CD8-positive, alpha-beta memory T cell (primary cell): ENCODE results near the gene SLC6A17. TPM values are rescaled to one million over a fixed set of nuclear protein-coding genes. Genes with fewer than 3 reads are reported as not detected.

ENCODE experiments used
- CTCF ChIA-PET: fragments of 350-600 bp; sonication (Branson Sonifier 250); formaldehyde crosslinking; loops from one replicate; lab custom pipeline; 2021; ENCODE audit warnings: antibody characterized with exemption; lab: Charles Lee
- POLR2A ChIA-PET: fragments of 350-600 bp; sonication (Branson Sonifier 250); formaldehyde crosslinking; loops from one replicate; lab custom pipeline; 2021; ENCODE audit warnings: antibody characterized with exemption; lab: Charles Lee
- DNase-seq, 5 donors: peaks; one replicate each; pipeline versions ENCODE4 v3.0.0 to v3.0.0-alpha.2; 2020 to 2022; ENCODE audit warnings: mixed read lengths in 1 of 5
- H3K27ac ChIP-seq: one replicate; pipeline ENCODE4 v1.7.0; 2013; ENCODE audit warnings: low read depth, mild to moderate bottlenecking, low read length, moderate library complexity
- H3K27me3 ChIP-seq: 2 replicates; pipeline ENCODE4 v1.7.0; 2013; ENCODE audit warnings: low read length, mild to moderate bottlenecking; ENCODE audit not compliant: insufficient read depth, poor library complexity, severe bottlenecking
- H3K36me3 ChIP-seq: 2 replicates; pipeline ENCODE4 v1.7.0; 2013; ENCODE audit warnings: mild to moderate bottlenecking, low read length, moderate library complexity; ENCODE audit not compliant: insufficient read depth
- H3K4me1 ChIP-seq: 2 replicates; pipeline ENCODE4 v1.7.0; 2013; ENCODE audit warnings: mild to moderate bottlenecking, low read length, moderate library complexity; ENCODE audit not compliant: insufficient read depth
- H3K4me3 ChIP-seq: 2 replicates; pipeline ENCODE4 v1.7.0; 2013; ENCODE audit warnings: mild to moderate bottlenecking, low read length
- H3K9me3 ChIP-seq: 2 replicates; pipeline ENCODE4 v1.7.0; 2013; ENCODE audit warnings: mild to moderate bottlenecking, low read length
- H3K27ac Mint-ChIP-seq, 8 donors: one replicate each; pipeline ENCODE4 v1.8.0; 2020 to 2021; ENCODE audit warnings: mixed read lengths in 8 of 8, mild to moderate bottlenecking in 6 of 8, inconsistent platforms in 3 of 8, moderate library complexity in 3 of 8
- H3K27me3 Mint-ChIP-seq, 2 donors: one replicate each; pipeline ENCODE4 v1.8.0; 2020 to 2021; ENCODE audit warnings: mixed read lengths in 2 of 2, mild to moderate bottlenecking in 1 of 2, moderate library complexity in 1 of 2
- H3K36me3 Mint-ChIP-seq, 3 donors: one replicate each; pipeline ENCODE4 v1.8.0; 2020 to 2021; ENCODE audit warnings: mixed read lengths in 3 of 3, inconsistent platforms in 1 of 3, mild to moderate bottlenecking in 1 of 3
- H3K4me1 Mint-ChIP-seq, 3 donors: one replicate each; pipeline ENCODE4 v1.8.0; 2020 to 2021; ENCODE audit warnings: mixed read lengths in 3 of 3, inconsistent platforms in 1 of 3, mild to moderate bottlenecking in 1 of 3
- H3K4me3 Mint-ChIP-seq, 7 donors: one replicate each; pipeline ENCODE4 v1.8.0; 2020 to 2021; ENCODE audit warnings: mixed read lengths in 7 of 7, mild to moderate bottlenecking in 6 of 7, moderate library complexity in 4 of 7, inconsistent platforms in 2 of 7
- H3K9me3 Mint-ChIP-seq, 5 donors: one replicate each; pipeline ENCODE4 v1.8.0; 2020 to 2022; ENCODE audit warnings: mixed read lengths in 5 of 5, mild to moderate bottlenecking in 3 of 5, moderate library complexity in 2 of 5, inconsistent platforms in 1 of 5
- polyA plus RNA-seq: library from polyadenylated mRNA; unstranded; fragments of 300-500 nt; fragmentation: Illumina TruSeq; gene quantifications from one replicate; pipeline ENCODE4 v1.2.3, GENCODE V29; 2021
- total RNA-seq, 2 experiments: library from RNA; stranded (reverse); gene quantifications; one replicate each; pipeline ENCODE4 v1.2.3, GENCODE V29; 2021

SLC6A17 gene
- total and polyA plus RNA-seq, 3 experiments from 2014 or later = 0.07 TPM; not detected in 1

DNA sequence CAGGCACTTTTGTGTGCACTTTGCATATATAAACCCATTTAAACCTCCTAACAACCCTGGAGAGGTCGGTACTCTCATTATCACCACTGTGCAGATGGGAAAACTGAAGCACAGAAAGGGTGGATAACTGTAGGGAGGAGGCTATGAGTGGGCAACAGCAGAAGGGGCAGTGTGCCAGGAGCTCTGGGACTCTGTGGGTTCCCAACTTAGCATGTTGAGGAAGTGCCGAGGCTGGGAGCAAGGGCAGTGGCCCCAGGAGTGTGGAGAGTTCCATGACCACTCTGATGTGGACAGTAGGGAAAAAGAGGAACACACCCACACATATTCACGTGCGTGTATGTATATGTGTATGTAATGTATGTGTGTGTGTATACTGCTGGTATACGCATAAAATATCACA lies 34.2 kb downstream of the SLC6A17 start:
- POLR2A ChIA-PET = no interaction called here
- no peak overlapping the region for H3K27ac Mint-ChIP-seq
- H3K9me3 ChIP-seq = no peaks in the 10 kb centered on the region
- DNase-seq = no peak
- H3K27me3 ChIP-seq = no peaks in the 10 kb centered on the region
- H3K4me1 ChIP-seq = no peaks in the 10 kb centered on the region
- no peak overlapping the region for H3K4me3 ChIP-seq
- no peaks in the 10 kb centered on the region for H3K4me1 Mint-ChIP-seq
- H3K36me3 ChIP-seq = no peaks in the 10 kb centered on the region
- CTCF ChIA-PET = no interaction called here
- H3K27ac ChIP-seq = no peak overlapping the region
- H3K27me3 Mint-ChIP-seq = peaks cover 5 to 12% of the 10 kb centered on the region in 2 donors
- H3K36me3 Mint-ChIP-seq = no peaks in the 10 kb centered on the region
- no peak overlapping the region for H3K4me3 Mint-ChIP-seq
- no peaks in the 10 kb centered on the region for H3K9me3 Mint-ChIP-seq

DNA sequence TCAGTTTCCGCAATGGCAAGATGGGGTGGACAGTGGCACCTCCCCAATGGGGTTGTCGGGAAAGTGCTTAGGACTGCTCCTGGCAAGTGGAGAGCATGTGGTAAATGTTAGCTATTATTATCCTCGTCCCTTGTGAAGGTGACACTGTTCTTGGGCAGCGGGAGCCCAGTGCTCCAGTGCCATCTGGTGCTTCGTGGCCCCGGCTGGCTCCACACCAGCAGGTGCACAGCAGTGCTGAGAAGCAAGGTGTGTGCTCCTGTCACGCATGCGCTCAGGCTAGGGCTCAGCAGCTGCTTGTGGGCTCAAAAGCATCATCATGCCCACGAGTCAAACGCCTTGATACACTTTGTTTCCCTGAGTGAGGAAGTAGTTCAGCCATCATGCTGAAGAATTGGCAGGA lies 34.9 kb downstream of the SLC6A17 start:
- H3K4me1 ChIP-seq = no peaks in the 10 kb centered on the region
- no peak overlapping the region for H3K27ac ChIP-seq
- DNase-seq = no peak
- H3K4me1 Mint-ChIP-seq = no peaks in the 10 kb centered on the region
- no peak overlapping the region for H3K27ac Mint-ChIP-seq
- H3K27me3 Mint-ChIP-seq = peaks cover 5 to 12% of the 10 kb centered on the region in 2 donors
- ChIA-PET POLR2A (no interaction called here), CTCF (no interaction called here)
- H3K9me3 ChIP-seq = no peaks in the 10 kb centered on the region
- H3K27me3 ChIP-seq = no peaks in the 10 kb centered on the region
- H3K4me3 ChIP-seq = no peak overlapping the region
- no peaks in the 10 kb centered on the region for H3K36me3 Mint-ChIP-seq
- H3K4me3 Mint-ChIP-seq = no peak overlapping the region
- H3K36me3 ChIP-seq = no peaks in the 10 kb centered on the region
- no peaks in the 10 kb centered on the region for H3K9me3 Mint-ChIP-seq

DNA sequence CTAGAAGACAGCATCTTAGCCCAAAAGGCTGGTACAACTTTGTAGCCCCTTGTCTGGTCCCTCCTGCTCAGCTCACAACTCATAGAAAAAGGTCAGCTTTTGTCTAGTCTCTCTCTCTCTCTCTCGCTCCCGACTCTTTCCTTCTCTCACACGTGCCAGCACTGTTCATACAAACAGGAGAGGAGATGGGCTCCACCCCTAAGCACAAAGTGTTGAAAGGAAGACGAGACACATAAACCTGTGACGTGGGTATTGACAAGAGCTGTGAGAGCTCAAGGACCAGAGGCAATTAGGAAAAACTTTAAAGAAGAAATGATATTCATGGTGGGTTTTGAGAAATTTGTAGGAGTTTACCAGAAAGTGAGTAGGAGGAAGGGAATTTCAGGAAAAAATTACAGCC lies 36.3 kb downstream of the SLC6A17 start:
- no peaks in the 10 kb centered on the region for H3K36me3 Mint-ChIP-seq
- no peaks in the 10 kb centered on the region for H3K4me1 Mint-ChIP-seq
- H3K4me3 Mint-ChIP-seq = no peak overlapping the region
- Histone ChIP-seq H3K4me1 (no peaks in the 10 kb centered on the region), H3K27ac (no peak overlapping the region), H3K36me3 (no peaks in the 10 kb centered on the region), H3K9me3 (no peaks in the 10 kb centered on the region), H3K4me3 (no peak overlapping the region), H3K27me3 (peaks cover 4% of the 10 kb centered on the region)
- DNase-seq = no peak
- ChIA-PET CTCF (interaction anchor here (0.9 to 2.0 kb wide), 3 partner anchors 10 to 22 kb away, joined by 3 to 8 read pairs (median 4); no protein-coding TSS in a partner anchor), POLR2A (no interaction called here)
- H3K27ac Mint-ChIP-seq = no peak overlapping the region
- peaks cover 4 to 16% of the 10 kb centered on the region in 2 donors for H3K27me3 Mint-ChIP-seq
- H3K9me3 Mint-ChIP-seq = no peaks in the 10 kb centered on the region

DNA sequence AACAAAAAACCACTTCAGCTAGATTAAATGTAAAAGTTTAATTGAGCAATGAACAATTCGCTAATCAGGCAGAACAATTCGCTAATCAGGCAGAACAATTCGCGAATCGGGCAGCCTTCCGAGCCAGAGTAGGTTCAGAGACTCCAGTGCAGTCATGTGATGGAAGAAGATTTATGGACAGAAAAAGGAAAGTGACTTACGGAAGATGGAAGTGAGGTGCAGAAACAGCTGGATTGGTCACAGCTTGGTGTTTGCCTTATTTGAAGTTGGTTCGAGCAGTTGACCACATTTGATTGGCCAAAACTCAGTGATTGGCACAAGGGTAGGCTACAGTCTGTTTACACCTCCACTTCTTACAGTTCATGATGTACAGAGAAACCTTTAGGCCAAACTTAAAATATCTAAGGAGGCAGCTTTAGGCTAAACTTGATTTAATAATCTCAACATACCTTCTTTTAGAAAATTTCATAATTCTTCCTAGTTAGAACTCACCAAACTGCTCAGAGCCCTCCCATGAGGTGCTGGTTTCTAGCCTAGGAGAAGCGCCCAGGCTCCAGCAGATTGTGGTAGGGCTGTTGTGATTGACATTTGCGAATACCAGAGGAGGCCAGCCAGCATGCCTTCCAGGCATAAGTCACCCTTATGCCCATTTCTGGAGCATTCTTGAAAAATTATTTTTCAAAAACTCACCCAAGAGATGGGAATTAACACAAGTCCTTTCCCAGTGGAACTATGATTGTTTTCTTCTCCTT lies 37.0 kb downstream of the SLC6A17 start:
- Histone ChIP-seq H3K27ac (no peak overlapping the region), H3K27me3 (peaks cover 4% of the 10 kb centered on the region), H3K36me3 (no peaks in the 10 kb centered on the region), H3K4me3 (no peak overlapping the region), H3K4me1 (no peaks in the 10 kb centered on the region), H3K9me3 (no peaks in the 10 kb centered on the region)
- no peaks in the 10 kb centered on the region for H3K36me3 Mint-ChIP-seq
- H3K9me3 Mint-ChIP-seq = no peaks in the 10 kb centered on the region
- POLR2A ChIA-PET = no interaction called here
- DNase-seq = no peak
- no peak overlapping the region for H3K4me3 Mint-ChIP-seq
- H3K27ac Mint-ChIP-seq = no peak overlapping the region
- no peaks in the 10 kb centered on the region for H3K4me1 Mint-ChIP-seq
- CTCF ChIA-PET = interaction anchor here (0.9 to 2.0 kb wide), 3 partner anchors 10 to 21 kb away, joined by 3 to 8 read pairs (median 4); no protein-coding TSS in a partner anchor
- H3K27me3 Mint-ChIP-seq = peaks cover 4 to 16% of the 10 kb centered on the region in 2 donors

DNA sequence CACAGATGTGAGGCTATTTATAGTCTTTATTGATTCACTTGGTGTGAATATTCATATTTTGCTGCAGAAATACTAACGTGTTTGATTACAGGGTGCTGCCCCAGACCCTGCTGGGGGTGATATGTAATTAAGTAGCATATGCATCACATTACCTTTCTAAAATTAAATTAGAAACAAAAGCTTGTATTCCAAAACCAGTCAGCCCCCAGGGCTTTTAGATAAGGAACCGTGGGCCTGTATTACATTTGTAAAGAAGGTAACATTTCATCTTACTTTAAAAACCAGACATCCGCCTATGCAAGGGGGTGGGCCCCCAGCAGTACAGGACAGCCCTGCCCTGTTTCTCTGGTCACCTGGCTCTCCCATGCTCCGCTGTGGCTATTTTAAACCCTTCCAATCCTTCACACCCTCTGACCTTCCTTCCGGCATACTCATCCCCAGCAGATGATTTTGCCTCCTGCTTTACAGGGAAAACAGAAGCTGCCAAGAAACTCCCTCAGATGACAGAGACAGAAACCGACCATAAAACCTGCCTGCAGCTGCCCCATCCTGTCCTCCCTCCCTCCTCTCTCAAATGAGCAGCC lies 37.8 kb downstream of the SLC6A17 start:
- no peak overlapping the region for H3K27ac ChIP-seq
- Mint-ChIP-seq H3K27me3 (peaks cover 4 to 16% of the 10 kb centered on the region in 2 donors), H3K36me3 (no peaks in the 10 kb centered on the region), H3K4me1 (no peaks in the 10 kb centered on the region), H3K4me3 (no peak overlapping the region), H3K27ac (peak overlapping the region in 1 of 8 donors; percentile 44), H3K9me3 (no peaks in the 10 kb centered on the region)
- no peaks in the 10 kb centered on the region for H3K9me3 ChIP-seq
- H3K4me1 ChIP-seq = no peaks in the 10 kb centered on the region
- peaks cover 4% of the 10 kb centered on the region for H3K27me3 ChIP-seq
- ChIA-PET POLR2A (no interaction called here), CTCF (interaction anchor here (2.0 kb wide), 1 partner anchor 9 kb away, joined by 8 read pairs; no protein-coding TSS in a partner anchor)
- DNase-seq = no peak
- no peak overlapping the region for H3K4me3 ChIP-seq
- H3K36me3 ChIP-seq = no peaks in the 10 kb centered on the region

DNA sequence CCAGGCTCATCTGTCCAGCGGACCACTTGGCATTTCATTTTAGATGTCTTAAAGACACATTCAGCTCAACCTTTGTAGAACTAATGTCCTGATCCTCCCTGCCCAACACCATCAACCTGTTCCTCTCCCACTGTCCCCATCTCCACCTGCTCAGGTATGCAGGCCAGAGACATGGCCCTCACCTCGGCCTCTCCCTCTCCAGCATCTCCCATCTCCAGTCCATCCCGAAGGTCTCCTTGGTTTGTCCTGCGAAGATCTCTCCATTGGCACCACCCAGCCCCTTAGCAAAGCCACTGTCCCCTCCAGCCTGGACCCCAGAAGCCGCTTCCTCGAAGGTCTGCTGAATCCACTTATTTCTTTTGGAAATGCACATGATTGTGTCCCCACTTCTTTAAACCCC lies 38.9 kb downstream of the SLC6A17 start:
- Mint-ChIP-seq H3K27ac (peak overlapping the region in 2 of 8 donors; percentile 0 to 31), H3K36me3 (no peaks in the 10 kb centered on the region), H3K4me1 (no peaks in the 10 kb centered on the region), H3K4me3 (no peak overlapping the region), H3K9me3 (no peaks in the 10 kb centered on the region), H3K27me3 (peaks cover 4 to 16% of the 10 kb centered on the region in 2 donors)
- peaks cover 4% of the 10 kb centered on the region for H3K27me3 ChIP-seq
- H3K9me3 ChIP-seq = no peaks in the 10 kb centered on the region
- no peaks in the 10 kb centered on the region for H3K4me1 ChIP-seq
- no peak for DNase-seq
- H3K4me3 ChIP-seq = no peak overlapping the region
- no peak overlapping the region for H3K27ac ChIP-seq
- POLR2A ChIA-PET = no interaction called here
- H3K36me3 ChIP-seq = no peaks in the 10 kb centered on the region
- CTCF ChIA-PET = no interaction called here

DNA sequence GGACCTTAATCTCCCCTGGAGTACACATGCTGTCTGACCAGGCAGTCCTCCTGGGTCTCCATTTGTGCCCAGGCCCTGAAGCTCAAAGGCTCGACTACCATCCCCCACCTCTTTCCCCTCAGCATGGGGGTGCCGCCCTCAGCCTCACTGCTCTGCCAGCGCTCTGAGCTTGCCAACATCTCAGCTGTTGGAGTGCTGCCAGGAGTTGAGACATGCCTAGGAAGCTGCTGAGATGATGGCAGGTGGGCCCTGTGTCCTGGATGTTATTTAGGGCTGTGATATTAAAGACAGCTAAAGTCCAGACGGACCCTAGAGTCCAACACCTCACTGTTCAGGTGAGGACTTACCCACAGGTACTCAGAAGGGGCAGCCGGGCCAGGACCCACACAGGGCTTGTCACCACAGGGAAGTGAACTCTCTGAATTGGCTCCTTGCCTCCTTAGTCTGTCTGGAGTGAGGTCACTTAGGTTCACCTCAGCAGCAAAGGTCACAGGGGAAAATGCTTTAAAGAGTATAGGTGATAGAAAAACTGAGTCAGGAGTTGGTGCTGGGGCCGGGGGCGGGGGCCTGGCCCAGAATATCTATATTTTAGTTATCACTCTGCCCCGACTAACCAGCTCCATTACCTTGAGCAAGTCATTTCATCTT lies 40.1 kb downstream of the SLC6A17 start:
- Mint-ChIP-seq H3K36me3 (no peaks in the 10 kb centered on the region), H3K4me3 (no peak overlapping the region), H3K4me1 (no peaks in the 10 kb centered on the region), H3K9me3 (no peaks in the 10 kb centered on the region), H3K27me3 (peaks cover 2 to 10% of the 10 kb centered on the region in 2 donors), H3K27ac (peak overlapping the region in 1 of 8 donors; percentile 52)
- Histone ChIP-seq H3K27ac (no peak overlapping the region), H3K4me3 (no peak overlapping the region), H3K36me3 (no peaks in the 10 kb centered on the region), H3K4me1 (no peaks in the 10 kb centered on the region), H3K9me3 (no peaks in the 10 kb centered on the region), H3K27me3 (peaks cover 4% of the 10 kb centered on the region)
- ChIA-PET CTCF (interaction anchor here (1.1 to 1.3 kb wide), 3 partner anchors 13 to 306 kb away, joined by 3 to 5 read pairs (median 3); no protein-coding TSS in a partner anchor), POLR2A (no interaction called here)
- no peak for DNase-seq

DNA sequence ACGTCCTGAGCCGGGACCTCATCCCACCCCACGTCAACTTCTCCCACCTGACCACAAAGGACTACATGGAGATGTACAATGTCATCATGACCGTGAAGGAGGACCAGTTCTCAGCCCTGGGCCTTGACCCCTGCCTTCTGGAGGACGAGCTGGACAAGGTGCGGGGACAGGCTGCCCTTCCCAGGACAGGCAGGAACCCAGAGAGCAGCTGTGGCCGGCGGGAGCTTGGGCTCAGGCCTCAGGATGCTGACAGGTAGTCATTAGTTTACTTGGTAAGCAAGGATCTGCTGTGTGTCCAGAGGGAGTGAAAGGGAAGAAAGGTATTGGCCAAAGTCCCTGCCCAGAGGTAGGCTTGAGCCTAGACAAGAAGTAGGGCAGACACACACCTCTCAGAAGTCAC lies 42.2 kb downstream of the SLC6A17 start:
- CTCF ChIA-PET = interaction anchor here (1.9 to 2.1 kb wide), 2 partner anchors 11 to 120 kb away, joined by 9 to 10 read pairs; no protein-coding TSS in a partner anchor
- H3K4me1 Mint-ChIP-seq = peaks cover 0 to 2% (median 0%) of the 10 kb centered on the region in 3 donors
- peaks cover 4% of the 10 kb centered on the region for H3K27me3 ChIP-seq
- H3K27ac ChIP-seq = no peak overlapping the region
- H3K4me3 ChIP-seq = no peak overlapping the region
- H3K36me3 Mint-ChIP-seq = no peaks in the 10 kb centered on the region
- H3K4me1 ChIP-seq = no peaks in the 10 kb centered on the region
- no peak for DNase-seq
- H3K36me3 ChIP-seq = no peaks in the 10 kb centered on the region
- no peaks in the 10 kb centered on the region for H3K9me3 ChIP-seq
- peaks cover 2 to 10% of the 10 kb centered on the region in 2 donors for H3K27me3 Mint-ChIP-seq
- peak overlapping the region in 1 of 8 donors; percentile 15 for H3K27ac Mint-ChIP-seq
- no peak overlapping the region for H3K4me3 Mint-ChIP-seq
- no peaks in the 10 kb centered on the region for H3K9me3 Mint-ChIP-seq
- POLR2A ChIA-PET = no interaction called here
